ENCODE data around the gene SARDH.
"Not testable (repeated sequence)": the region's sequence is repeated elsewhere in the genome, so short reads cannot be mapped to it uniquely, and the experiment has no call there.

GRCh38 chr9:133626008-133626407, 112.1 kb downstream of the SARDH start:
- TF ChIP-seq, protein P1, sequence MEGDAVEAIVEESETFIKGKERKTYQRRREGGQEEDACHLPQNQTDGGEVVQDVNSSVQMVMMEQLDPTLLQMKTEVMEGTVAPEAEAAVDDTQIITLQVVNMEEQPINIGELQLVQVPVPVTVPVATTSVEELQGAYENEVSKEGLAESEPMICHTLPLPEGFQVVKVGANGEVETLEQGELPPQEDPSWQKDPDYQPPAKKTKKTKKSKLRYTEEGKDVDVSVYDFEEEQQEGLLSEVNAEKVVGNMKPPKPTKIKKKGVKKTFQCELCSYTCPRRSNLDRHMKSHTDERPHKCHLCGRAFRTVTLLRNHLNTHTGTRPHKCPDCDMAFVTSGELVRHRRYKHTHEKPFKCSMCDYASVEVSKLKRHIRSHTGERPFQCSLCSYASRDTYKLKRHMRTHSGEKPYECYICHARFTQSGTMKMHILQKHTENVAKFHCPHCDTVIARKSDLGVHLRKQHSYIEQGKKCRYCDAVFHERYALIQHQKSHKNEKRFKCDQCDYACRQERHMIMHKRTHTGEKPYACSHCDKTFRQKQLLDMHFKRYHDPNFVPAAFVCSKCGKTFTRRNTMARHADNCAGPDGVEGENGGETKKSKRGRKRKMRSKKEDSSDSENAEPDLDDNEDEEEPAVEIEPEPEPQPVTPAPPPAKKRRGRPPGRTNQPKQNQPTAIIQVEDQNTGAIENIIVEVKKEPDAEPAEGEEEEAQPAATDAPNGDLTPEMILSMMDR (IDR thresholded peaks at IDR 0.05), result not testable (repeated sequence)
- not testable (repeated sequence) for TF ChIP-seq POLR2A (IDR thresholded peaks at IDR 0.05)

All from right lobe of liver (tissue), 4 donors.